Activated CD4-positive, alpha-beta memory T cell treated with anti-CD3 and anti-CD28 coated beads for 36 hours (primary cell): ENCODE measurements around the gene CCT6B. TPM values are rescaled to one million over a fixed set of nuclear protein-coding genes. Genes with fewer than 3 reads are reported as not detected.

Experiments
- CTCF ChIA-PET: fragments of 350-600 bp; sonication (Branson Sonifier 250); formaldehyde crosslinking; loops from one replicate; lab custom pipeline; 2021; ENCODE audit warnings: antibody characterized with exemption, inconsistent platforms; lab: Charles Lee
- POLR2A ChIA-PET: fragments of 350-600 bp; sonication (Branson Sonifier 250); formaldehyde crosslinking; loops from one replicate; lab custom pipeline; 2021; ENCODE audit warnings: antibody characterized with exemption; lab: Charles Lee
- DNase-seq: peaks from one replicate; pipeline ENCODE4 v3.0.0-alpha.2; 2020
- H3K27ac Mint-ChIP-seq: one replicate; pipeline ENCODE4 v1.8.0; 2021; ENCODE audit warnings: mixed read lengths
- H3K27me3 Mint-ChIP-seq: one replicate; pipeline ENCODE4 v1.8.0; 2021; ENCODE audit warnings: mixed read lengths
- H3K36me3 Mint-ChIP-seq: one replicate; pipeline ENCODE4 v1.8.0; 2021; ENCODE audit warnings: mixed read lengths
- H3K4me1 Mint-ChIP-seq: one replicate; pipeline ENCODE4 v1.8.0; 2021; ENCODE audit warnings: low read depth, mixed read lengths
- H3K4me3 Mint-ChIP-seq: one replicate; pipeline ENCODE4 v1.8.0; 2021; ENCODE audit warnings: mild to moderate bottlenecking, mixed read lengths
- H3K9me3 Mint-ChIP-seq: one replicate; pipeline ENCODE4 v1.8.0; 2021; ENCODE audit warnings: mixed read lengths
- intact Hi-C: fragments of 100-400 bp; cut with micrococcal nuclease; formaldehyde crosslinking; loops from one replicate; pipeline ENCODE4 v1.15.1; 2023
- total RNA-seq, 2 experiments: library from RNA; stranded (reverse); gene quantifications; one replicate each; pipeline ENCODE4 v1.2.3, GENCODE V29; 2021

The CCT6B gene
- total RNA-seq, 2 experiments from 2014 or later = 1.1 to 1.3 TPM

DNA sequence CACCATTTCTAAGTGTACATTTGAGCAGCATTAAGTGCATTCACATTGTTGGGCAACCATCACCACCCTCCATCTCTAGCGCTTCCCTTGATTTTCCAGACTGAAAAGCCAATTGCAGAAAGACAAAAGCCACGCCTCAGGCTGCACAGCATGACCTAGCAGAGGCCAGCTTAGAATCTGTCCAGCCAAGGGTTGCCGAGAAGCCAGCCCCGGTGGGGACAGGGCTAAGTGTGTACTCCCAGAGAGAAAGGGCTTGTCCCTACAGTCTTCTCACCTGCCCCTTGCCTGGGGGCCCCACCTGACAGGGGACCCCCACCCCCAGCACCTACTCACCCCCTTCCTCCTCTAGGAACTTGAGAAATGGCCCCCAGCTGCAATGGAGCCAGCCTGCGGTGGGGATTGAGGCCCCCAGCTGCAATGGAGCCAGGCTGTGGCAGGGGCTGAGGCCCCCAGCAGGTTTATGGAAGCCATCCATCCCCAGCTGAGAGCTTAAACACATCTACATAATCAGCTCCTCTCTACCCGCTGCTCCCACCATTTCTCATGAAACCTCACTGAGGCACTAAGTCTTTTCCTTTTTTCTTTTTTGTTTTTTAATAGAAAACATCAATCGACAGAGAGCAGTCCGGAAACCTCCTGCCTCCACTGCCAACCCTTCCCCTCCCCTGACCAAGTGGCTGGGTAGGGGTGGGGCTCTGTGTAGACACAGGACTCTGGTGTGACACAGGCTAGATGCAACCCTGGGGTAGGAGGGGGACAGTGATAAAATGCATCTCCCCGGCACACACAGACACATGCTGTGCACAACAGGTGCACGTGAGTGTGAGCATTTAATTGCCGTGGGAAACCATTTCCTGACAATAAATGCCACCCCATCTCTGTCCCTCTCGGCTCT is 77.9 kb downstream of the CCT6B start:
- no peak overlapping the region for H3K4me3 Mint-ChIP-seq
- DNase-seq = no peak
- no peaks in the 10 kb centered on the region for H3K36me3 Mint-ChIP-seq
- intact Hi-C loops = no loop called here
- H3K9me3 Mint-ChIP-seq = peaks cover 2% of the 10 kb centered on the region
- peaks cover 8% of the 10 kb centered on the region for H3K4me1 Mint-ChIP-seq
- POLR2A ChIA-PET = interaction anchor here (0.6 kb wide), 1 partner anchor 281 kb away, joined by 3 read pairs; no protein-coding TSS in a partner anchor
- no peak overlapping the region for H3K27ac Mint-ChIP-seq
- CTCF ChIA-PET = no interaction called here
- peaks cover 18% of the 10 kb centered on the region for H3K27me3 Mint-ChIP-seq

DNA sequence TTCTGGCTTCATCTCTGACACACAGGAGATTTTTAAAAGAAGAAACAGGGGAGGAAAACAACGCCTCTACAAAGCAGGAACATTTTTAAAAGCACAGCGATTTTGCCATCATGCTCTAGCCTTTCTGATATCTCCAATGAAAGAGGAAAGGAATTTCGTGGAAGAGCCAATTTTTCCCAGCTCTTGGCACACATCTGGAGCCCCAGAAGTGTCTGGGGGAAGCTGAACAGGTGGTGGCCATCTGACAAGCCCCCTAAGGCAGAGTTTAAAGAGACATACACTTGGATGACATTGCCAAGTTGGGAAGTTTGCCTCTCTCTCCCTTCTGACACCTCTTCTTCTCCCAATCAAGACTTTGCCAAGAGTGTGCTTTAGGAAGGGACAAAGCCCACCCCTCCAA is 82.1 kb downstream of the CCT6B start:
- POLR2A ChIA-PET = no interaction called here
- CTCF ChIA-PET = no interaction called here

More for the DNA sequence above, 82.1 kb downstream of the CCT6B start:
- Mint-ChIP-seq H3K4me1 (no peaks in the 10 kb centered on the region), H3K27me3 (peaks cover 18% of the 10 kb centered on the region), H3K27ac (no peak overlapping the region), H3K9me3 (peaks cover 2% of the 10 kb centered on the region), H3K36me3 (no peaks in the 10 kb centered on the region), H3K4me3 (no peak overlapping the region)
- DNase-seq = no peak
- intact Hi-C loops = no loop called here

Other genes with a start within 250 kb of the CCT6B start
- 10 to 100 TPM; 19.5 to 20.7 TPM for gene ZNF830, start 80 bp upstream of the CCT6B start, total RNA-seq
- 10 to 100 TPM; 48.3 to 48.7 TPM for gene LIG3, start 19.1 kb upstream of the CCT6B start, total RNA-seq
- gene RFFL, start 102.2 kb upstream of the CCT6B start, total RNA-seq = 10 to 100 TPM; 30.5 to 32.8 TPM
- gene RAD51D, start 158.4 kb upstream of the CCT6B start, total RNA-seq = 10 to 100 TPM; 29.7 to 36.7 TPM
- not detected for gene FNDC8, start 160.2 kb upstream of the CCT6B start, total RNA-seq
- 10 to 100 TPM; 29.9 to 31.4 TPM for gene NLE1, start 180.8 kb upstream of the CCT6B start, total RNA-seq
- gene UNC45B, start 186.4 kb upstream of the CCT6B start, total RNA-seq = under 1 TPM; 0.05 to 0.07 TPM
- gene SLC35G3, start 232.9 kb upstream of the CCT6B start, total RNA-seq = not detected